Tibial nerve (tissue), 4 donors: ENCODE measurements around the gene PVALEF. TPM values are rescaled to one million over a fixed set of nuclear protein-coding genes. Genes with fewer than 3 reads are reported as not detected.

Experiments
- DNase-seq, 2 donors: peaks; one replicate each; pipeline ENCODE4 v3.0.0-alpha.2; 2019; ENCODE audit warnings: low spot score in 2 of 2
- H3K27ac ChIP-seq, 4 donors: fragments of 200-600 bp; sonication (generic) in 3 of 4; one replicate each; pipeline ENCODE4 v1.5.1; 2017 to 2019; ENCODE audit warnings: mild to moderate bottlenecking in 1 of 4
- H3K27me3 ChIP-seq, 2 donors: fragments of 200-600 bp; sonication (generic) in 1 of 2; one replicate each; pipeline versions ENCODE4 v1.5.1 to v1.6.0; 2017 to 2019
- H3K36me3 ChIP-seq, 3 donors: fragments of 200-600 bp; sonication (generic); one replicate each; pipeline ENCODE4 v1.5.1; 2018 to 2019
- H3K4me1 ChIP-seq, 4 donors: fragments of 200-600 bp; sonication (generic) in 3 of 4; one replicate each; pipeline ENCODE4 v1.5.1; 2017 to 2019
- H3K4me3 ChIP-seq, 4 donors: fragments of 200-600 bp; sonication (generic) in 3 of 4; one replicate each; pipeline ENCODE4 v1.5.1; 2017 to 2019; ENCODE audit warnings: mild to moderate bottlenecking in 1 of 4, moderate library complexity in 1 of 4
- H3K9me3 ChIP-seq, 4 donors: fragments of 200-600 bp; sonication (generic) in 3 of 4; one replicate each; pipeline ENCODE4 v1.5.1; 2017 to 2019
- CTCF ChIP-seq, 5 experiments: fragments of 200-600 bp in 3 of 5; fragments of 450-650 bp in 2 of 5; sonication (generic) in 3 of 5; IDR thresholded peaks; one replicate each; pipeline ENCODE4 v1.5.1; 2016 to 2019; ENCODE audit warnings: antibody characterized with exemption in 5 of 5, mild to moderate bottlenecking in 3 of 5, moderate library complexity in 2 of 5
- EP300 ChIP-seq, 2 donors: sonication (generic); formaldehyde crosslinking; IDR thresholded peaks; one replicate each; pipeline ENCODE4 v1.6.1; 2017; ENCODE audit warnings: antibody characterized with exemption in 2 of 2, mild to moderate bottlenecking in 1 of 2
- POLR2A ChIP-seq, 2 donors: fragments of 450-650 bp; IDR thresholded peaks; one replicate each; pipeline ENCODE4 v1.6.1; 2017; ENCODE audit warnings: antibody characterized with exemption in 2 of 2, mild to moderate bottlenecking in 2 of 2, moderate library complexity in 2 of 2
- WGBS, 2 donors: methylation state at CpG; one replicate each; pipeline ENCODE4 v1.1.5; 2018; 5-methylcytosine and 5-hydroxymethylcytosine counted together
- total RNA-seq, 4 donors: library from RNA; depleted of rRNA; stranded (reverse); fragments of >200 nt; gene quantifications; one replicate each; pipeline ENCODE4 v1.1.0, GENCODE V29; 2016

Gene PVALEF
- total RNA-seq, 4 donors from 2014 or later, result not detected

- WGBS, 2 donors, result 88 to 90% methylated on average over 10 to 11 of the region's 11 CpGs
- no peak overlapping the region for H3K27ac ChIP-seq
- H3K4me1 ChIP-seq, result no peaks in the 10 kb centered on the region
- peaks cover 0 to 12% of the 10 kb centered on the region in 2 donors for H3K27me3 ChIP-seq
- no peak overlapping the region for H3K4me3 ChIP-seq
- H3K36me3 ChIP-seq, result peaks cover 0 to 40% (median 0%) of the 10 kb centered on the region in 3 donors
- TF ChIP-seq POLR2A (IDR thresholded peaks at IDR 0.05) (no peak), EP300 (IDR thresholded peaks at IDR 0.05) (no peak), CTCF (IDR thresholded peaks at IDR 0.05) (no peak)
- DNase-seq, result no peak
- H3K9me3 ChIP-seq, result no peaks in the 10 kb centered on the region
Measured at GRCh38 chr17:81187120-81187519, 21.8 kb downstream of the PVALEF start.

DNA sequence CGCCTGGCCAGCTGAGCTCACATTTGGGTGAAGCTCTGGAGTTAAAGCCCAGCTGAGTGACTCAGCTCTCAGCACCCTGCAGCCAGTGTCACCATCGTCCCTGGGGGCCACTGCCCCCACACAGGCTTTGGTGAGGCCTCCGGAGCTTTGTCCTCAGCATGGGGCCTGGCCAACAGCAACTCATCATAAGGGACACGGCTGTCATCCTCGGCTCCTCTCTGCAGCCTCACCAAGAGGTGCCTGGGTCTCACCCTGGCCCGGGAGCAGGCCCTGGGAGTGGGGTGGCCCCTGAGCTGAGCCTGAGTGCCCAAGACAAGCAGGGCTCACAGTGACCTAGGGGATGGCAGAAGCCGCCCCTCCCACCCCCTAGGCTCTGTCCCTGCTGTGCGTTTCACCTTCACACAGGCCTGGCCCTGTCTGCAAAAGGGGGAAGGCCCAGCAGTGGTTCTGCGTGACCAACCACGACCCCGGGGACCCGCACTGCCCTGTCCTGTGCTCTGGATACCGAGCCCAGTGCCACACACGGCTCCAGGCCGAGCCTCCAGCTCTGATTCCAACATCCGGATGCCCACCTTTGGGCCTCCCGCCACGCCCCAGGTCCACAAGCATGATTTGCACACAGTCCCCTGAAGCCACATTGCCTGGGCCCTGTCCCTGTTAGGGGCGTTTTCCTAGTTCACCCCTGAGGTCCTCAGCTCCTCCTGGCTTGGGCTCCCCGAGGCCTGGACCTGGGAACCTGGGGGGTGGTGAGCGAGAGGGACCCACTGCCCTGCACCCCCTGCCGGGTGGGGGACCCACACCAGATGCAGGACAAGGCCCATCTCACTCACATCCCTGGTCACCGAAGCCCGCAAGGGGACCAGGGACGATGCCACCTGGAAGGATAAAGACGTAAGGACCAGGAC, 22.5 kb downstream of the PVALEF start:
- Histone ChIP-seq H3K27ac (no peak overlapping the region), H3K4me1 (no peaks in the 10 kb centered on the region), H3K36me3 (peaks cover 0 to 47% (median 0%) of the 10 kb centered on the region in 3 donors), H3K4me3 (no peak overlapping the region), H3K27me3 (peaks cover 0 to 12% of the 10 kb centered on the region in 2 donors), H3K9me3 (no peaks in the 10 kb centered on the region)
- TF ChIP-seq POLR2A (IDR thresholded peaks at IDR 0.05) (no peak), EP300 (IDR thresholded peaks at IDR 0.05) (no peak), CTCF (IDR thresholded peaks at IDR 0.05) (no peak)
- DNase-seq, result no peak
- WGBS, 2 donors, result 88 to 97% methylated on average over 14 to 20 of the region's 26 CpGs

- TF ChIP-seq CTCF (IDR thresholded peaks at IDR 0.05) (no peak), EP300 (IDR thresholded peaks at IDR 0.05) (no peak), POLR2A (IDR thresholded peaks at IDR 0.05) (no peak)
- no peak overlapping the region for H3K27ac ChIP-seq
- peaks cover 0 to 10% of the 10 kb centered on the region in 2 donors for H3K27me3 ChIP-seq
- WGBS, 2 donors, result 85 to 87% methylated on average over 4 to 12 of the region's 12 CpGs
- DNase-seq, result no peak
- H3K36me3 ChIP-seq, result peaks cover 0 to 54% (median 0%) of the 10 kb centered on the region in 3 donors
- peaks cover 0 to under 1% (median 0%) of the 10 kb centered on the region in 4 donors for H3K4me1 ChIP-seq
- no peak overlapping the region for H3K4me3 ChIP-seq
- H3K9me3 ChIP-seq, result no peaks in the 10 kb centered on the region
Measured at GRCh38 chr17:81188491-81188840, 23.2 kb downstream of the PVALEF start.

- no peak for TF ChIP-seq CTCF (IDR thresholded peaks at IDR 0.05)
- TF ChIP-seq EP300 (IDR thresholded peaks at IDR 0.05), result no peak
- no peak for TF ChIP-seq POLR2A (IDR thresholded peaks at IDR 0.05)
- DNase-seq, result no peak
- Histone ChIP-seq H3K9me3 (no peaks in the 10 kb centered on the region), H3K4me3 (no peak overlapping the region), H3K27me3 (peaks cover 0 to 5% of the 10 kb centered on the region in 2 donors), H3K27ac (no peak overlapping the region), H3K4me1 (peaks cover 0 to 5% (median 0%) of the 10 kb centered on the region in 4 donors), H3K36me3 (peaks cover 0 to 59% (median 0%) of the 10 kb centered on the region in 3 donors)
- WGBS, 2 donors, result 84 to 85% methylated on average over 3 to 7 of the region's 7 CpGs
Measured at GRCh38 chr17:81189016-81189415, 23.7 kb downstream of the PVALEF start.
